Endothelial cell of umbilical vein (primary cell): ENCODE data around the gene ATN1. TPM values are rescaled to one million over a fixed set of nuclear protein-coding genes. Genes with fewer than 3 reads are reported as not detected.
"Not testable (repeated sequence)": the region's sequence is repeated elsewhere in the genome, so short reads cannot be mapped to it uniquely, and the experiment has no call there.

Experiments
- Bru-seq: library from RNA; stranded (reverse); fragments of 400-500 nt; gene quantifications from one replicate; lab custom pipeline; 2021; lab: Mats Ljungman, UMichigan
- BruChase-seq, 2 experiments: library from RNA; stranded (reverse); fragments of 400-500 nt; gene quantifications; one replicate each; lab custom pipeline; 2021; lab: Mats Ljungman, UMichigan
- BruUV-seq: library from RNA; stranded (reverse); fragments of 400-500 nt; replicated peaks from 2 replicates; lab custom pipeline; 2021; lab: Mats Ljungman, UMichigan
- CTCF ChIA-PET: fragments of 300-600, 350-600 bp; sonication (Branson Sonifier 250); formaldehyde crosslinking; loops from one replicate; lab custom pipeline; 2021; ENCODE audit warnings: antibody characterized with exemption, inconsistent platforms; lab: Charles Lee
- POLR2A ChIA-PET: fragments of 300-600, 350-600 bp; sonication (Branson Sonifier 250); formaldehyde crosslinking; loops from one replicate; lab custom pipeline; 2021; ENCODE audit warnings: antibody characterized with exemption, inconsistent platforms; lab: Charles Lee
- DNase-seq: peaks from one replicate; pipeline ENCODE4 v3.0.0-alpha.2; 2011; ENCODE audit warnings: low read depth, low spot score
- FAIRE-seq: peaks from 2 replicates; lab custom pipeline; 2011; peaks lifted over from hg19 to GRCh38; lab: Jason Lieb, UNC
- H2AFZ ChIP-seq: 2 replicates; pipeline ENCODE4 v1.6.0; 2012; ENCODE audit warnings: low read depth, low read length, control low read depth, inconsistent platforms
- H3K27ac ChIP-seq: 2 replicates; pipeline ENCODE4 v1.5.1; 2011; ENCODE audit warnings: low read depth, mild to moderate bottlenecking, control low read depth, low read length, moderate library complexity; ENCODE audit not compliant: insufficient read depth
- H3K27me3 ChIP-seq, 2 experiments: 2 replicates each; pipeline versions ENCODE4 v1.6.0 to v1.6.1; 2011; ENCODE audit warnings: low read length in 2 of 2, mixed read lengths in 1 of 2; ENCODE audit not compliant: control insufficient read depth in 2 of 2, insufficient read depth in 2 of 2
- H3K36me3 ChIP-seq, 2 experiments: 2 replicates in 1 of 2; 3 replicates in 1 of 2; pipeline ENCODE4 v1.5.1; 2011; ENCODE audit warnings: low read length in 2 of 2, mild to moderate bottlenecking in 1 of 2, moderate library complexity in 1 of 2; ENCODE audit not compliant: control insufficient read depth in 2 of 2, insufficient read depth in 2 of 2; ENCODE audit errors: extremely low read depth in 1 of 2
- H3K4me1 ChIP-seq: 3 replicates; pipeline ENCODE4 v1.5.1; 2011; ENCODE audit warnings: mild to moderate bottlenecking, low read length; ENCODE audit not compliant: control insufficient read depth, insufficient read depth; ENCODE audit errors: extremely low read depth
- H3K4me2 ChIP-seq: 2 replicates; pipeline ENCODE4 v1.6.1; 2011; ENCODE audit warnings: low read length, control low read depth, mixed read lengths; ENCODE audit not compliant: insufficient read depth
- H3K4me3 ChIP-seq, 3 experiments: fragments of 200-600 bp in 1 of 3; sonication (generic), shearing (Covaris generic) in 1 of 3; replicated peaks in 1 of 3; 2 replicates each; pipeline ENCODE4 v1.5.1; 2011 to 2016; ENCODE audit warnings: control low read depth in 3 of 3, low read length in 3 of 3, mild to moderate bottlenecking in 2 of 3, inconsistent platforms in 1 of 3, low read depth in 1 of 3, moderate library complexity in 1 of 3; ENCODE audit not compliant: insufficient read depth in 1 of 3
- H3K79me2 ChIP-seq: 2 replicates; pipeline ENCODE4 v1.6.0; 2012; ENCODE audit warnings: low read length, inconsistent platforms; ENCODE audit not compliant: control insufficient read depth, insufficient read depth
- H3K9ac ChIP-seq: replicated peaks from 2 replicates; pipeline ENCODE3; 2011; ENCODE audit warnings: low read length, control low read depth; ENCODE audit not compliant: insufficient read depth; ENCODE audit errors: extremely low read depth
- H3K9me1 ChIP-seq: replicated peaks from 3 replicates; pipeline ENCODE4 v1.6.0; 2011; ENCODE audit warnings: mild to moderate bottlenecking, low read length; ENCODE audit not compliant: control insufficient read depth, insufficient read depth; ENCODE audit errors: extremely low read depth
- H3K9me3 ChIP-seq: replicated peaks from 2 replicates; pipeline ENCODE4 v1.5.1; 2012; ENCODE audit warnings: low read length, inconsistent platforms; ENCODE audit not compliant: control insufficient read depth, insufficient read depth
- H4K20me1 ChIP-seq: replicated peaks from 2 replicates; pipeline ENCODE3; 2011; ENCODE audit warnings: mild to moderate bottlenecking, low read length; ENCODE audit not compliant: control insufficient read depth, insufficient read depth; ENCODE audit errors: extremely low read depth
- JUN ChIP-seq: IDR thresholded peaks from 2 replicates; pipeline ENCODE4 v1.6.1; 2011; ENCODE audit warnings: borderline replicate concordance, low read depth; ENCODE audit not compliant: insufficient read length, insufficient read depth
- MYC ChIP-seq: IDR thresholded peaks from one replicate; pipeline ENCODE4 v1.6.1; 2011; ENCODE audit warnings: mild to moderate bottlenecking, low read depth, low read length
- POLR2A ChIP-seq: IDR thresholded peaks from 2 replicates; pipeline ENCODE4 v1.6.1; 2012; ENCODE audit warnings: low read depth, mild to moderate bottlenecking, control low read depth, low read length
- POLR2AphosphoS5 ChIP-seq: IDR thresholded peaks from 2 replicates; pipeline ENCODE4 v1.6.1; 2012; ENCODE audit warnings: low read depth, mild to moderate bottlenecking, control low read depth, low read length, moderate library complexity; ENCODE audit not compliant: insufficient read depth
- dilution Hi-C: fragments of 300-500 bp; cut with MboI; formaldehyde crosslinking; loops from one replicate; pipeline ENCODE4 v1.15.0; 2019; ENCODE audit warnings: low sequenced_read_pairs; ENCODE audit not compliant: extremely low pct_ligation_motif_present
- intact Hi-C: fragments of 100-400 bp; cut with micrococcal nuclease; formaldehyde crosslinking; loops from one replicate; pipeline ENCODE4 v1.10.0; 2022
- long read RNA-seq: library from polyadenylated mRNA; stranded (forward); transcript quantifications from one replicate; pipeline ENCODE4 v2.0.0, GENCODE V29; 2021
- polyA minus RNA-seq, 3 experiments: library from RNA; depleted of rRNA, polyadenylated mRNA; stranded (reverse); fragments of >200 nt; gene quantifications; 1 replicate in 1 of 3; 2 replicates in 2 of 3; pipeline ENCODE4 v1.2.3, GENCODE V29; 2011
- polyA plus RNA-seq, 4 experiments: library from polyadenylated mRNA; depleted of rRNA in 3 of 4; stranded (reverse) in 3 of 4; unstranded in 1 of 4; fragments of >200 nt; gene quantifications; 2 replicates each; pipeline versions ENCODE4 v1.2.1 to v1.2.3, GENCODE V29; 2011 to 2012; ENCODE audit warnings: missing spikeins in 1 of 4
- total RNA-seq: library from RNA; stranded (reverse); gene quantifications from 2 replicates; pipeline ENCODE4 v1.2.3, GENCODE V29; 2021
- TF ChIP-seq, protein P1 (sequence below): IDR thresholded peaks from 2 replicates; pipeline ENCODE4 v1.6.1; 2011; ENCODE audit not compliant: insufficient read depth, insufficient read length

The ATN1 gene, protein sequence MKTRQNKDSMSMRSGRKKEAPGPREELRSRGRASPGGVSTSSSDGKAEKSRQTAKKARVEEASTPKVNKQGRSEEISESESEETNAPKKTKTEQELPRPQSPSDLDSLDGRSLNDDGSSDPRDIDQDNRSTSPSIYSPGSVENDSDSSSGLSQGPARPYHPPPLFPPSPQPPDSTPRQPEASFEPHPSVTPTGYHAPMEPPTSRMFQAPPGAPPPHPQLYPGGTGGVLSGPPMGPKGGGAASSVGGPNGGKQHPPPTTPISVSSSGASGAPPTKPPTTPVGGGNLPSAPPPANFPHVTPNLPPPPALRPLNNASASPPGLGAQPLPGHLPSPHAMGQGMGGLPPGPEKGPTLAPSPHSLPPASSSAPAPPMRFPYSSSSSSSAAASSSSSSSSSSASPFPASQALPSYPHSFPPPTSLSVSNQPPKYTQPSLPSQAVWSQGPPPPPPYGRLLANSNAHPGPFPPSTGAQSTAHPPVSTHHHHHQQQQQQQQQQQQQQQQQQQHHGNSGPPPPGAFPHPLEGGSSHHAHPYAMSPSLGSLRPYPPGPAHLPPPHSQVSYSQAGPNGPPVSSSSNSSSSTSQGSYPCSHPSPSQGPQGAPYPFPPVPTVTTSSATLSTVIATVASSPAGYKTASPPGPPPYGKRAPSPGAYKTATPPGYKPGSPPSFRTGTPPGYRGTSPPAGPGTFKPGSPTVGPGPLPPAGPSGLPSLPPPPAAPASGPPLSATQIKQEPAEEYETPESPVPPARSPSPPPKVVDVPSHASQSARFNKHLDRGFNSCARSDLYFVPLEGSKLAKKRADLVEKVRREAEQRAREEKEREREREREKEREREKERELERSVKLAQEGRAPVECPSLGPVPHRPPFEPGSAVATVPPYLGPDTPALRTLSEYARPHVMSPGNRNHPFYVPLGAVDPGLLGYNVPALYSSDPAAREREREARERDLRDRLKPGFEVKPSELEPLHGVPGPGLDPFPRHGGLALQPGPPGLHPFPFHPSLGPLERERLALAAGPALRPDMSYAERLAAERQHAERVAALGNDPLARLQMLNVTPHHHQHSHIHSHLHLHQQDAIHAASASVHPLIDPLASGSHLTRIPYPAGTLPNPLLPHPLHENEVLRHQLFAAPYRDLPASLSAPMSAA (N-terminal part only)
- total RNA-seq (117 and 122 TPM in 2 replicates), polyA plus RNA-seq (46.4 and 47.1 TPM in 2 replicates), polyA minus RNA-seq (24.5 and 37.5 TPM in 2 replicates), Bru-seq, nascent RNA (percentile 77 among the genes with signal in this experiment), BruChase-seq, experiment 1, labeled RNA remaining after a 6-hour chase (percentile 98 among the genes with signal in this experiment), BruChase-seq, experiment 2, labeled RNA remaining after a 2-hour chase (percentile 92 among the genes with signal in this experiment)
- 31.7 and 35.8 TPM in 2 replicates for polyA plus RNA-seq (2011; cell fraction: cytosol; rRNA removed)
- polyA plus RNA-seq (2011; cell fraction: nucleus; rRNA removed), result 134 and 156 TPM in 2 replicates
- polyA plus RNA-seq (2012), result 74.8 and 89.8 TPM in 2 replicates
- 29.7 TPM for polyA minus RNA-seq (2011; cell fraction: cytosol; rRNA and poly(A)+ RNA removed)
- polyA minus RNA-seq (2011; cell fraction: nucleus; rRNA and poly(A)+ RNA removed), result 38.0 and 73.8 TPM in 2 replicates
- long read RNA-seq, partial matches to known transcripts, result 147 of 170 reads
- long read RNA-seq, other reads (novel, unspliced or antisense), result 23 of 170 reads

- Histone ChIP-seq H3K79me2 (peaks cover 53% of the 10 kb centered on the region), H3K9me1 (no peaks in the 10 kb centered on the region), H4K20me1 (peaks cover 8% of the 10 kb centered on the region), H3K36me3 (peaks cover 0 to 2% of the 10 kb centered on the region in 2 experiments), H3K27me3 (no peaks in the 10 kb centered on the region), H3K4me3 (peak within 1 kb of the TSS; percentile 88 to 92 (median 90)), H3K27ac (peak within 1 kb of the TSS; percentile 72), H3K4me1 (peaks cover 48% of the 10 kb centered on the region), H3K9ac (peak within 1 kb of the TSS; percentile 75), H3K9me3 (no peaks in the 10 kb centered on the region), H3K4me2 (peak within 1 kb of the TSS; percentile 87), H2AFZ (peak within 1 kb of the TSS; percentile 65)
- POLR2A ChIA-PET, result interaction anchor here (0.6 to 2.3 kb wide), 2 partner anchors 10 to 17 kb away, joined by 3 to 16 read pairs; partner anchors contain the start of genes C12orf57 and RNU7-1
- DNase-seq (peak; percentile 83), FAIRE-seq (peak; percentile 63)
- no TSS peak for BruUV-seq
- TF ChIP-seq JUN (no peak), POLR2A (peak; percentile 55), MYC (peak; percentile 36), POLR2AphosphoS5 (peak; percentile 61)
- TF ChIP-seq, protein P1, sequence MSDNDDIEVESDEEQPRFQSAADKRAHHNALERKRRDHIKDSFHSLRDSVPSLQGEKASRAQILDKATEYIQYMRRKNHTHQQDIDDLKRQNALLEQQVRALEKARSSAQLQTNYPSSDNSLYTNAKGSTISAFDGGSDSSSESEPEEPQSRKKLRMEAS, result no peak
- dilution Hi-C loops, result no loop called here
- CTCF ChIA-PET, result interaction anchor here (1.3 to 4.3 kb wide), 8 partner anchors 10 to 58 kb away, joined by 3 to 94 read pairs (median 5); partner anchors contain the start of genes C12orf57, RNU7-1 and SPSB2
- intact Hi-C loops, result no loop called here
Observed at GRCh38 chr12:6927379-6928021, at the start of gene ATN1. TSS of gene ATN1 (plus strand) at chr12:6927959. CDS start at chr12:6934002, 6,043 bp downstream.

DNA sequence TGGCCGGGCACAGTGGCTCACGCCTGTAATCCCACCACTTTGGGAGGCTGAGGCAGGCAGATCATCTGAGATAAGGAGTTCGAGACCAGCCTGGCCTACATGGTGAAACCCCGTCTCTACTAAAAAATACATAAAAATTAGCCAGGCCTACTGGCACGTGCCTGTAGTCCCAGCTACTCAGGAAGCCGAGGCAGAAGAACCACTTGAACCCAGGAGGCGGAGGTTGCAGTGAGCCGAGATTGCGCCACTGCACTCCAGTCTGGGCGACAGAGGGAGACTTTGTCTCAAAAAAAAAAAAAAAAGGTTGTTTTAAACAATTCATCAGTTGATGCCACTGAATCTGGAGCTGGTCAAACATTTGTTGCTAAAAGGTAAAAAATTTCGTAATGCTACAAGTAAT is 47.9 kb upstream of the ATN1 start:
- dilution Hi-C loops, H3K9me3 ChIP-seq, BruUV-seq, H3K9ac ChIP-seq, H3K27me3 ChIP-seq, H3K4me3 ChIP-seq, H3K27ac ChIP-seq, H3K9me1 ChIP-seq, H2AFZ ChIP-seq, H3K79me2 ChIP-seq, FAIRE-seq, H4K20me1 ChIP-seq, intact Hi-C loops, POLR2A ChIA-PET, DNase-seq, H3K4me2 ChIP-seq, H3K4me1 ChIP-seq: not testable (repeated sequence)
- CTCF ChIA-PET, result interaction anchor here (1.0 kb wide), 1 partner anchor 8 kb away, joined by 3 read pairs; no protein-coding TSS in a partner anchor
- peaks cover 3 to 13% of the 10 kb centered on the region in 2 experiments for H3K36me3 ChIP-seq
